HCT116 (cell line): ENCODE results near the gene IBA57. TPM values are rescaled to one million over a fixed set of nuclear protein-coding genes. Genes with fewer than 3 reads are reported as not detected.

Experiments used
- ATAC-seq: fragments of 200-7000 bp; cut with Tn5 transposase; 2 replicates; pipeline ENCODE4 v1.9.1; 2020; ENCODE audit warnings: mild to moderate bottlenecking, moderate library complexity
- BruUV-seq: library from RNA; stranded (reverse); fragments of 400-500 nt; replicated peaks from 2 replicates; lab custom pipeline; 2021; lab: Mats Ljungman, UMichigan
- CTCF ChIA-PET: fragments of 300-600 bp; sonication (Branson Sonifier 250); formaldehyde crosslinking; loops from one replicate; lab custom pipeline; 2021; ENCODE audit warnings: antibody characterized with exemption; lab: Charles Lee
- POLR2A ChIA-PET: fragments of 300-600, 350-600 bp; sonication (Branson Sonifier 250); formaldehyde crosslinking; loops from one replicate; lab custom pipeline; 2021; ENCODE audit warnings: antibody characterized with exemption; lab: Charles Lee
- RAD21 ChIA-PET, 2 experiments: fragments of 300-600 bp; sonication (Branson Sonifier 250); formaldehyde crosslinking; loops; one replicate each; lab custom pipeline; 2023; ENCODE audit warnings: low total read pairs in 2 of 2; ENCODE audit not compliant: uncharacterized antibody in 2 of 2, unreplicated experiment in 2 of 2, low non-redundant PET in 1 of 2; lab: Charles Lee
- DNase-seq: peaks from one replicate; pipeline ENCODE4 v3.0.0-alpha.2; 2010; ENCODE audit warnings: low read depth, low spot score
- H2AFZ ChIP-seq: fragments of 200-600 bp; shearing (Covaris generic), sonication (generic); 2 replicates; pipeline ENCODE4 v1.6.1; 2017; ENCODE audit warnings: low read depth, mixed run types, mixed read lengths, antibody characterized with exemption, low read length; ENCODE audit not compliant: poor library complexity, severe bottlenecking
- H3K27ac ChIP-seq: 2 replicates; pipeline ENCODE4 v1.5.1; 2012; ENCODE audit warnings: low read depth, low read length
- H3K27me3 ChIP-seq: fragments of 200-600 bp; sonication (generic); 2 replicates; pipeline ENCODE4 v1.6.1; 2016; ENCODE audit warnings: mixed run types, low read length, mixed read lengths; ENCODE audit not compliant: insufficient read depth
- H3K36me3 ChIP-seq, 2 experiments: fragments of 200-500 bp in 1 of 2; fragments of 200-600 bp in 1 of 2; sonication (Bioruptor generic) in 1 of 2; sonication (generic) in 1 of 2; 2 replicates each; pipeline versions ENCODE4 v1.5.1 to v1.6.1; 2014 to 2016; ENCODE audit warnings: low read length in 2 of 2, inconsistent platforms in 1 of 2, mixed read lengths in 1 of 2, mixed run types in 1 of 2; ENCODE audit not compliant: insufficient read depth in 2 of 2, control insufficient read depth in 1 of 2
- H3K4me1 ChIP-seq, 2 experiments: fragments of 200-600 bp in 1 of 2; sonication (generic) in 1 of 2; 2 replicates each; pipeline versions ENCODE4 v1.5.1 to v1.6.1; 2012 to 2017; ENCODE audit warnings: low read length in 2 of 2, inconsistent platforms in 1 of 2, mild to moderate bottlenecking in 1 of 2, mixed read lengths in 1 of 2, mixed run types in 1 of 2, moderate library complexity in 1 of 2; ENCODE audit not compliant: insufficient read depth in 2 of 2, control insufficient read depth in 1 of 2
- H3K4me2 ChIP-seq: fragments of 200-600 bp; sonication (generic); 2 replicates; pipeline ENCODE4 v1.6.1; 2017; ENCODE audit warnings: mixed run types, low read length, mixed read lengths
- H3K4me3 ChIP-seq, 2 experiments: fragments of 200-600 bp in 1 of 2; sonication (generic) in 1 of 2; replicated peaks in 1 of 2; 2 replicates each; pipeline ENCODE4 v1.5.1; 2011 to 2016; ENCODE audit warnings: low read length in 2 of 2, control low read depth in 1 of 2, low read depth in 1 of 2, mild to moderate bottlenecking in 1 of 2, mixed read lengths in 1 of 2, mixed run types in 1 of 2
- H3K79me2 ChIP-seq: fragments of 200-600 bp; sonication (generic); 2 replicates; pipeline ENCODE4 v1.6.1; 2017; ENCODE audit warnings: mild to moderate bottlenecking, mixed run types, low read length, moderate library complexity, mixed read lengths; ENCODE audit not compliant: insufficient read depth
- H3K9ac ChIP-seq: fragments of 200-600 bp; sonication (generic); 2 replicates; pipeline ENCODE4 v1.6.1; 2016; ENCODE audit warnings: low read length, mixed read lengths
- H3K9me2 ChIP-seq: fragments of 200-600 bp; sonication (generic), shearing (Covaris generic); 2 replicates; pipeline ENCODE4 v1.6.1; 2017; ENCODE audit warnings: mixed run types, mild to moderate bottlenecking, moderate library complexity; ENCODE audit not compliant: insufficient read depth
- H3K9me3 ChIP-seq, 2 experiments: fragments of 200-500 bp in 1 of 2; fragments of 200-600 bp in 1 of 2; sonication (Bioruptor generic) in 1 of 2; sonication (generic) in 1 of 2; 2 replicates each; pipeline ENCODE4 v1.6.1; 2014 to 2017; ENCODE audit warnings: low read length in 2 of 2, mixed read lengths in 2 of 2, inconsistent platforms in 1 of 2, low read depth in 1 of 2, mild to moderate bottlenecking in 1 of 2, mixed run types in 1 of 2, moderate library complexity in 1 of 2; ENCODE audit not compliant: control insufficient read depth in 1 of 2, insufficient read depth in 1 of 2
- H4K20me1 ChIP-seq: fragments of 200-600 bp; sonication (generic), shearing (Covaris generic); 2 replicates; pipeline ENCODE4 v1.6.1; 2017; ENCODE audit warnings: mixed run types, mild to moderate bottlenecking, moderate library complexity; ENCODE audit not compliant: insufficient read depth
- CEBPB ChIP-seq: IDR thresholded peaks from 2 replicates; pipeline ENCODE4 v1.6.1; 2012; ENCODE audit warnings: low read depth
- EZH2 ChIP-seq: fragments of 200-600 bp; sonication (generic); IDR thresholded peaks from 2 replicates; pipeline ENCODE4 v1.6.1; 2017; ENCODE audit warnings: antibody characterized with exemption, mixed run types
- POLR2AphosphoS5 ChIP-seq: IDR thresholded peaks from 2 replicates; pipeline ENCODE4 v1.6.1; 2011; ENCODE audit warnings: mild to moderate bottlenecking, low read depth, low read length, moderate library complexity
- RAD21 ChIP-seq: IDR thresholded peaks from 2 replicates; pipeline ENCODE4 v1.6.1; 2012; ENCODE audit warnings: low read depth, mild to moderate bottlenecking
- REST ChIP-seq: IDR thresholded peaks from 2 replicates; pipeline ENCODE4 v1.6.1; 2012; ENCODE audit warnings: low read depth
- SP1 ChIP-seq: IDR thresholded peaks from 2 replicates; pipeline ENCODE4 v1.6.1; 2012; ENCODE audit warnings: low read depth
- SRF ChIP-seq: IDR thresholded peaks from 2 replicates; pipeline ENCODE4 v1.6.1; 2012; ENCODE audit warnings: low read depth
- YY1 ChIP-seq: IDR thresholded peaks from 2 replicates; pipeline ENCODE4 v1.6.1; 2011; ENCODE audit warnings: low read length, low read depth, moderate library complexity, mild to moderate bottlenecking; ENCODE audit not compliant: insufficient replicate concordance; ENCODE audit errors: extremely low read depth
- ZFX ChIP-seq: fragments of 450-650 bp; IDR thresholded peaks from 2 replicates; pipeline ENCODE4 v1.6.1; 2017
- ZNF274 ChIP-seq: fragments of 200-500 bp; sonication (Bioruptor generic); IDR thresholded peaks from 2 replicates; pipeline ENCODE4 v1.6.1; 2014; ENCODE audit warnings: mild to moderate bottlenecking, low read depth, low read length, inconsistent platforms
- intact Hi-C: fragments of 100-400 bp; cut with micrococcal nuclease; formaldehyde crosslinking; loops from 2 replicates; pipeline ENCODE4 v1.10.0; 2022
- total RNA-seq: library from RNA; stranded (reverse); gene quantifications from one replicate; pipeline ENCODE4 v1.2.1, GENCODE V29; 2021; ENCODE audit not compliant: unreplicated experiment

The IBA57 gene
- total RNA-seq, 1 experiment from 2014 or later = 11.6 TPM

- RAD21 ChIA-PET = no interaction called here
- no TSS peak for BruUV-seq
- H3K27ac ChIP-seq = peak overlapping the region; percentile 61; the same call in 1 of the 2 replicates
These were observed 43.4 kb downstream of the IBA57 start for GRCh38 chr1:228208831-228209551.

More at GRCh38 chr1:228208831-228209551, 43.4 kb downstream of the IBA57 start:
- TF ChIP-seq SP1 = no peak
- TF ChIP-seq RAD21 = no peak
- no peak for TF ChIP-seq YY1
- no peak for TF ChIP-seq REST
- no peak for TF ChIP-seq CEBPB
- no peak for TF ChIP-seq ZNF274
- TF ChIP-seq SRF = no peak
- TF ChIP-seq POLR2AphosphoS5 = no peak
- no peak for TF ChIP-seq ZFX
- TF ChIP-seq EZH2 = no peak
- no peaks in the 10 kb centered on the region for H3K36me3 ChIP-seq
- no peaks in the 10 kb centered on the region for H3K9me3 ChIP-seq
- H3K4me1 ChIP-seq = peaks cover 17 to 32% of the 10 kb centered on the region in 2 experiments
- CTCF ChIA-PET = interaction anchor here (2.2 kb wide), 1 partner anchor 43 kb away, joined by 6 read pairs; the partner anchor contains the start of gene IBA57
- H3K9ac ChIP-seq = no peak overlapping the region
- intact Hi-C loops = no loop called here
- DNase-seq (no peak), ATAC-seq (no peak)
- no peak overlapping the region for H2AFZ ChIP-seq
- no peaks in the 10 kb centered on the region for H3K79me2 ChIP-seq
- H3K27me3 ChIP-seq = no peaks in the 10 kb centered on the region
- POLR2A ChIA-PET = no interaction called here
- H3K4me2 ChIP-seq = peak overlapping the region; percentile 63
- no peak overlapping the region for H3K4me3 ChIP-seq
- H3K9me2 ChIP-seq = no peaks in the 10 kb centered on the region
- H4K20me1 ChIP-seq = no peaks in the 10 kb centered on the region
